Activated CD8-positive, alpha-beta memory T cell treated with anti-CD3 and anti-CD28 coated beads, Interleukin-2, amount 50 U/mL, for 48 hours (primary cell): ENCODE measurements around the gene BCL11A.
"Not testable (repeated sequence)": the region's sequence is repeated elsewhere in the genome, so short reads cannot be mapped to it uniquely, and the experiment has no call there.

ENCODE experiments used
- DNase-seq: peaks from one replicate; pipeline ENCODE4 v3.0.0-alpha.2; 2020

The BCL11A gene

GRCh38 chr2:60417210-60417609, 136.2 kb downstream of the BCL11A start:
- not testable (repeated sequence) for DNase-seq

DNA sequence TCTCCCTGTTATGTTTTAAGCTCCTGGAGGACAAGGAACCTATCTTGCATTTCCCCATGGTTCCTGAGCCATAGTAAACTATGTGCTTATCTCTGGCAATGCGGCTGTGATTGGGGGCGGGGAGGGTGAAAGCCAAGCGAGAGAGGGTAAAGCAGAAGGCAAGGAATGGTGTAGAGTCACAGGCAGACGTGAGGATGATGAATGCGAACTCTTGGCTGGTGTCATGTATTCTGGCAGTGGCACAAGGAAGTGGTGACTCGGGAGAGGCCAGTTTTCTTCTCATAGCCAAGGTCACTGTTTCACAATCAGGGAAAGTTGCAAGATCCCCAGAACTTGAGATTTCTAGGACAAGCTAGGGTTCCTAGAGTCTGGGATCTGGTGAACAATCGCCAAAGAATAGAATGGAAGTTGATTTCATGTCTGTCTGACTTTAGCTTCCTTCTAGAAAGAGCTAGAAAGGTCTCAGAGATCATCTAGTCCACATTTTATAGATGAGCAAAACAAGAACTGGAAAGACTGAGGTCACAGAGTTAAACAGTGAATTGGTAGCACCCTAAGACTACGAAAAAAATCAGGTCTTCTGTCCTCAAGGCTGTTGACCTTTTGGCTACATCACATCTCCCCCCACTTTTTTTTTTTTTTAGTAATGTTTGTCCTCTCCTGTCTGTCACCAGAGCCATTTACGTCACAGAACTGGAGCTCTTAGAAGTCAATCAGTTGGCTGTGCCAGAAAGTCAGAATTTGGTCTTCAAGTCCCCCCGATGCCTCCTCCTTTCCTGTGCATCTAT, 137.0 kb downstream of the BCL11A start:
- no peak for DNase-seq

DNA sequence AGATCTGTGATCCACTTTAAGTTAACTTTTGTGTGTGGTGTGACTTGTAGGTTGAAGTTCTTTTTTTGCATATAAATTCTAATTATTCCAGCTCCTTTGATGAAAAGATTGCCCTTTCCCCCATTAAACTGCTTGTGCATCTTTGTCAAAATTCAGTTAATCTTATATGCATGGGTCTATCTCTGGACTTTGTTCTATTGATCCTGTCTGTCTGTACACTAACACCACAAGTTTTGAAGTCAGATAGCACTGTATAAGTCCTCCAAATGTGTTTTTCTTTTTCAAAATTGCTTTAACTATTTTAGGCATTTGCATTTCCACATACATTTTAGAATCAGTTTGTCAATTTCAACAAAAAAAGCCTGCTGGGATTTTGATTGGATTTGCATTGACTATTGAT, 137.6 kb downstream of the BCL11A start:
- DNase-seq = no peak

GRCh38 chr2:60414495-60415138, 138.8 kb downstream of the BCL11A start:
- no peak for DNase-seq

DNA sequence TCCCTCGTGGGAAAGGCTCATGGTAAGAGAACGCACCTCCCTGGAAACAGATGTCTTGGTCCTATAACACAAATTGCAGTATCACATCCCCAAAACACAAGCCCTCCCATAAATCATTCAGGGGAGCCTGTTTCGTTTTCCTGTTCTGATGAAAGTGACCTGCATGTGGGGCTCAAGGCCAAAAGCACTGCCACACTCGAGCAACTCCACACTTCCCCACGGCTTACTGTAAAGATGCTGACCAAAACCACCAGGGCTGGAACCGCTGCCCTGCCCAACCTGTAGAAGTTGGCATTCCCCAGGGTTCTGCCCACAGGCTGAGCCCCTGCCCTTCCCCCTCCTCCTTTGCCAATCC, 139.7 kb downstream of the BCL11A start:
- no peak for DNase-seq

GRCh38 chr2:60413069-60413813, 140.2 kb downstream of the BCL11A start:
- DNase-seq = no peak

DNA sequence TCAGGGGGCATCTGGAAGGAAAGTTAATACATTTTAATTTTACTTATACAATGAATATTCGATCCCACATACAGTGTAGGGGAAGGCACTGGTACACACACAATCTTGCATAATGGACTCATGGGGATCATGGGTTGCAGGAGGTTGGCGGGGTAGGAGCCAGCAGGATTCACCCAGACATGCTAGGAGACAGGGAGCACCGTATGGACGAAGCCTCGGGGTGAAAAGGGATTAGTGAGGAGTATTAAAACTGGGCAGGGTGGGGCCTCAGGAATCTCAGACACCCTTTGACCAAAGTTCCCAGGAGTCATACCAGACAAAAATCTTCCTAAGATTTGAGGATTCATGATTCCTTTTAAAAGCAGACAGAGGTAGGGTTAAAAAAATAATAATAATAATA, 140.8 kb downstream of the BCL11A start:
- no peak for DNase-seq

- no peak for DNase-seq
Measured at GRCh38 chr2:60412027-60412426, 141.4 kb downstream of the BCL11A start.

DNA sequence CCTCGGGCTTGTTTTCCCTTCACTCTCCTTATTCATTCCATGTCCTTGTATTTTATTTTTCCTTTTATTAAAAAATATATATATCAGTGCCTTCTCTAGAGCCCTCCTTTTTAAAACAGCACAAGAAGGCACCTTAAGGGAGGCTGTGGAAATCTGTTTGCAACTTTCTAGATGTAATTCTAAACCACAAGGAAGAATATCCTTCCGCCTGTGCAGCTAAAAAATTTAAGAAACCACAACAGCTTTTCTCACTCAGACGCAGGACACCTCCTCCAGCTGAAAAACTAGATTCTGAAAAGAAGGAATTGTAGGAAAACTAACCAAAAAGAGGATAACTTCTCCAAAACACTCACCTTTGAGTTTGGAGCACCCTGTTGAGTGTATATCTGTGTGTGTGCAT, 142.2 kb downstream of the BCL11A start:
- no peak for DNase-seq

GRCh38 chr2:60410456-60411146, 142.9 kb downstream of the BCL11A start:
- DNase-seq = no peak

DNA sequence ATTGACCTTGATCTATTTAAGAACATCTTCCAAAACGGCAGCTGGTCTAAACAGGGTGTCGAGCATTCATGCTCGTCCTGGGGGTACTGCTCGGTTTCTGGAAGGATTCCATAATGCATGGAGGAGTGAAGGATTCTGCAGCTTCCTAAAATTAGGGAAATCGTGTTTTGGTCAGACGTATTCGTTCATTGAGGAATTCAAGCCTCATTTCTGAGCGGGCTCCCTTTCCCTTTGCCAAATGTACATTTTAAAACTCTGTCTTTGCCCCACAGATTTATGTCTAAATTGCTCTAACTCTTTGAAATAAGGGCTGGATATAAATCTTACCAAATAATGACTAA, 144.0 kb downstream of the BCL11A start:
- DNase-seq = no peak

GRCh38 chr2:60408811-60409530, 144.5 kb downstream of the BCL11A start:
- no peak for DNase-seq

- no peak for DNase-seq
Measured at GRCh38 chr2:60408207-60408606, 145.2 kb downstream of the BCL11A start.

- DNase-seq = no peak
Measured at GRCh38 chr2:60407398-60407797, 146.1 kb downstream of the BCL11A start.

DNA sequence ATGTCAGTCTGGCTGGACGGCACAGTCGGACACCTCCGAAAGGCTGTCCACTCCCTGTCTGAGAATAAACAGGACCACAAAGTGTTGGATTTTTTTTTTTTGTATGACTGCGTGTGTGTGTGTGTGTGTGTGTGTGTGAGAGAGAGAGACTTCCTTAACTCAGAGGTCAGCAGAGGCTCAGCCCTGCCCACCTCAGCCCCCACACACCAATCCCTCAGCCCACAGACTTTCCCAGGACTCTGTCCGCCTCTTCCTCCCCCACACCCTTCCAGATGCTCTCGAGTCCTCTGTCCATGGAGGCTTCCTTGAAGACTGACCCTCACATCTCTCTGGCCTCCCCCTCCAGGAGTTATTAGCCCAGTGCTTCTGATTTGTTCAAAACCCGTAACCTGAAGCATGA, 147.3 kb downstream of the BCL11A start:
- no peak for DNase-seq

DNA sequence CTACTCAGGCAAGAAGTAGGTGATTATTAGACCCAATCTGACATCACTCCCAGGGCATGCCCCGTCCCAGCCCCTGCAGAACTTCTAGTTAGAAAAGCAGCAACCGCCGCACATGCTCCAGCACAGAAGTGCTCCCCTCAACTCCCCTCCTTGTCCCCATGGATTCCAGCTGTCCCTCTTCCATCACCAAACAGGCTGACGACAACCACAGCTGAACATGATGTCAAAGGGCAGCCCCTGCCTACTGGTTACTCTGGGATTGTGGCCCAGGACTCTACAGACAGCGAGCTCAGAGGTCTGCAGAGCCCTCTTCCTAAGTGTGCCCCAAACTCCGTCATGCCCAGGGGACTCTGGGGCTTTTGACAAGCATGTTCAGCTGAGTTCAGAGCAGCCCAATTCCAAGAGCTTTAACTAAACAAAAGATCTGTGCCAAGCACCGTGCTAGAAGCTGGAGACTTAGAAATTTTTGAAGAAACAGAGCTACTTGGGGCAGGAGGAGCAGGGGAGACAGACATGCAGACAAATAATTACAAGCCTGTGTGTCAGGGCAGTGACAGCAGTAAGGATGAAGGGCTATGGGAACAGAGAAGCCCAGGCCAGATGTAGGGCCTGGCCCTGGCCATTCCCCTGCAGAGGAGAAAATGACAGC, 148.1 kb downstream of the BCL11A start:
- DNase-seq = no peak
